GM18517 (cell line): Measurements from ENCODE around the gene LRRC27.

ENCODE experiments used
- ATAC-seq: cut with Tn5 transposase; IDR thresholded peaks from one replicate; pipeline ENCODE4 v1.9.1; 2021; ENCODE audit warnings: mild to moderate bottlenecking, moderate library complexity; ENCODE audit not compliant: unreplicated experiment

Gene LRRC27

GRCh38 chr10:132399117-132400035, 67.4 kb downstream of the LRRC27 start:
- ATAC-seq: no peak

GRCh38 chr10:132400041-132400546, 68.1 kb downstream of the LRRC27 start:
- ATAC-seq: no peak

DNA sequence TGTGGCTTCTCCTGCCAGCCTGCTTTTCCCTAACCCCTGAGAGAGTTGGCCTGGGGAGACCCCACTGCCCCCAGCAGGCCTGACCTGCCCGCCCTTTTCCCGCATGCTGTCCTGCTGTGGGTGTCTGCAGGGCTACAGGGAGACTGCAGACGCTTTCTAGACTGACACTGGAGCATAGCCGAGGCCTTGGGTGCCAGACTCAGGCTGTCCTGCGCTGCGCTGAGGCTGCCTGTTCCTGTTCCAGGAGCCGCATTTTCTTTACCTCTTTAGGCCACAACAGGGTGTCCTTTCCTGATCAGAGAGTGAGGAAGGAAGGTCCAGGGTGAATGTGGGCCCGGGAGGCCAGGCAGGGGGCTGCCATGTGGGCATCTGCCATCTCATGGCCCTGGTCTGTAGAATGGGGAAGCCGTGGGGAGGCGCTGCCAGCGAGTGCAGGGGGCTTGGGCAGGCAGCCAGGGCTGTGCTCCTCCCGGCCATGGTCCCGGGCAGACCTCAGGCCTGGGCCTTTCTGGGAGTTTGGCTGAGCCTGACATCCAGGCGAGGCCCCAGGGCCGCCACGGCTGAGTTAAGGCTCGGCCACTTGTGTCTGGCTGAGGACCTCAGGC, 68.7 kb downstream of the LRRC27 start:
- ATAC-seq: no peak

- ATAC-seq: no peak
Measured at GRCh38 chr10:132401401-132402118, 69.6 kb downstream of the LRRC27 start.

- no peak for ATAC-seq
Measured at GRCh38 chr10:132402781-132403241, 70.8 kb downstream of the LRRC27 start.

- ATAC-seq: no peak
Measured at GRCh38 chr10:132403511-132404168, 71.6 kb downstream of the LRRC27 start.

DNA sequence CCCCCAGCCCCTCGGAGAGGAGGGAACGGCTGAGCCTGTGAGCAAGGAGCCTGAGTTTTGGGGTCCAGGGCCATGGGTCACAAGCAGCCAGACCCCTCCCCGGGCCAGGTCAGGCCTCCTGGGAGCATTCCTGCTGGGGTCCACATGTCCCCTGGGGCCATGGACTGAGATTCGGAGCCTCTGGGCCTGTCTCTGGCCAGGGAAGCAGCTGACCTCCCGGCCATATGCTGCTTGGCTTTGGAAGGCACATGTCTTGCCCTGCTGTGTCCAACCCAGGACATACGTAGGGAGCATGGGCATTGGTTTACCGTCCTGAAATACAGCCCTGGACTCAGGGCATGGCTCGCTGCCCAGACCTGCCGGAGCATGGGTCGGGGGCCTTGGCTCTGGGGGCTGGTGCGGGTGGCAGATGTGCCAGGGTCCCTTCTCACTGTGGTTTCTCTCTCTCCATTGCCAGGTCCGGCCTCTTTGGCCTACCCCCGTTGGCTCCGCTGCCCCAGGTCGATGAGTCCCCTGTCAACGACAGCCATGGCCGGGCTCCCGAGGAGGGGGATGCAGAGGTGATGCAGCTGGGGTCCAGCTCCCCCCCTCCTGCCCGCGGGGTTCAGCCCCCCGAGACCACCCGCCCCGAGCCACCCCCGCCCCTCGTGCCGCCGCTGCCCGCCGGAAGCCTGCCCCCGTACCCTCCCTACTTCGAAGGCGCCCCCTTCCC, 72.3 kb downstream of the LRRC27 start:
- no peak for ATAC-seq

GRCh38 chr10:132404911-132405462, 73.0 kb downstream of the LRRC27 start:
- no peak for ATAC-seq

GRCh38 chr10:132405463-132405991, 73.5 kb downstream of the LRRC27 start:
- no peak for ATAC-seq

GRCh38 chr10:132406181-132406580, 74.2 kb downstream of the LRRC27 start:
- no peak for ATAC-seq

DNA sequence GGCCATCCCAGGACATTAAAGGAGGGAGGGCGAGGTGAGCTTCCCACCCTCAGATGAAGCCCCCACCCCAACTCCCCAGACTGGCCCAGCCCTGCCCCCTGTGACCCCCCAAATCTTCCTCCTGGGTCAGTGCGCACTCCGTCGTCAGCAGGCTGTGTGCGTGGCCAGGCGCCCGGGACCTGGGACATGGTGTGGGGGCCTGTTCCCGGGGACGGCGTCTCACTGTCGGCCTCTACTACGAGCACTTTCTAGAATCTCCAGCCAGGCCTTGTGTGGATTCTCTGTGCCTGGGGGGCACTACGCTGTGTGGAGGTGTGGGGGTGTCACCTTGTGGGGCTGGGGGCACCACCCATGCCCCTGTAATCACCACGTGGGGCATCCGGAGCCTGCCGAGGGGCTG, 74.8 kb downstream of the LRRC27 start:
- ATAC-seq: no peak

GRCh38 chr10:132407243-132407746, 75.3 kb downstream of the LRRC27 start:
- ATAC-seq: no peak

- no peak for ATAC-seq
Measured at GRCh38 chr10:132407846-132408278, 75.9 kb downstream of the LRRC27 start.

DNA sequence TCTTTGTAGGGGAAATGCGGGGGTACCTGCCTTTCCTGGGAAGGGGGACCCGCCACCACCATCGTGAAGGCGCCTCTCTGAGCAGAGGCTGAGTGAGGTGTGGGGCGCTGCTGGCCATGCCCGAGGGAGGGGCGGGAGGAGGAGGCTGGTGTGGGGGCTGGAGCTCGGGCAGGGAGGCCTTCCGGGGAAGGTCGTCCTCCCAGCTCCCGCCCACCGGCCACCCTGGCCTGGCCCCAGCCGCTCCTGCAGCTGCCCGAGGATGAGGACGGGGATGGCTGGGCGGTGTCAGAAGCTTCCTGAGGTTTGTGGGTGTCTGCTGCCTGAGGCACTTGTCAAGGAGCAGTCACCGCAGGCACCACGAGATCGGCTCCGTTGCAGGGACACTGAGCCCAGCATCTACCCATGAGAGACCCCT, 76.4 kb downstream of the LRRC27 start:
- no peak for ATAC-seq

DNA sequence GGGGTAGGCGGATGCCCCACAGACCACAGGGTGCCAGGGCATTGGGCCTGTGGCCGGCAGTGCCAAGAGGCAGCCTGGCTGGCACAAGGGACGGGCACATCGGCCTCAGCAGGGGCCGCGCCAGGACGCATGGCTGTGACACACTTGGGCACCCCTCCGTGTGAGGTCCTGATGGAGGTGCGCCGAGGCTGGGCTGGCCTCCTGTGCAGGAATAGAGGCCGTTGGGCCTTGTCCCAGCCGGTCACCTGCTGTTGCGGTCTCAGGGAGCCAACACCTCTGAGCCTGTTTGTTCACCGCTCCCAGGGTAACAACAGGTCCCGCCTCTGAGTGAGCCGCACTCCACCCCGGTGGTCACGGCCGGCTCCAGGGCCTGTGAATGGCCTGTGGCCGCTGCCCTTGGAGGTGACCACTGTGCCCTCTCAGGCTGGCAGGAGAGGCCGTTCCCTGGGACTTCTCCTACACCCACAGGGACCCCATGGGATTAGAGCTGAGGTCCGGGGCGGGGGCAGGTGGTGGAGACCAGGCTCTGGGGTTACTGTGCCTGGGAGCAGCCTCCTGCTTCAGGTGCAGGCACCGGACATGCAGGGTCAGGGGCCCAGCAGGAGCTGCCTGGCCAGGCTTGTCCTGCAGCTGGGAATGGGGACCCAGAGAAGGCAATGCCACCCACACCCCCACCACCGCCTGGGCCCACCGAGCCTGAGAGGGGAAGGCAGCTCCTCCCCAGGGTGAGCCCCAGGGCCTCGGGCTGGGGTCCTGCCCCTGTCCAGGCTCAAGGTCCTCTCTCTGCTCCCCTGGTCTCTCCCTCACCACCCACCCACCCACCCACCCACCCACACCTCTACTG, 77.1 kb downstream of the LRRC27 start:
- ATAC-seq: no peak

DNA sequence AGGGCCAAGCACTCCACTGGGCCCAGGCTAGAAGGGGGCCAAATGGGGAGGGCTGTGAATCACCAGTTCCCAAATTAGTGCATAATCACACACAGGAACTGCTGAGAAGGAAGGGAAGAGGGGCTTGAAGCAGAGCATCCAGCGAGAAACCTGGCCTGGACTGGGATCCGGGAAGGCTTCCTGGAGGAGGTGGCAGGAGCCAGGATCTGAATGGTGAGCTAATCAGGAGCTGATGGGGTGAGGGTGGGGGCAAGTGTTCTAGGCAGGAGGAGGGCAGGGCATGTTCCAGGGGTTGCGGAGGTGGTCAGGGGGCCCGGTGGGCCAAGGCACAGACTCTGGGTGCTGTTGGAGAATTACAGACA, 77.7 kb downstream of the LRRC27 start:
- ATAC-seq: no peak

- no peak for ATAC-seq
Measured at GRCh38 chr10:132410056-132410778, 78.2 kb downstream of the LRRC27 start.
